ENCODE measurements around the gene HES5. TPM values are rescaled to one million over a fixed set of nuclear protein-coding genes. Genes with fewer than 3 reads are reported as not detected.

The HES5 gene
- total and polyA plus RNA-seq, 2 of the 13 experiments (the other 11 are each of a cell fraction or from before 2014, with no cell fraction given) = not detected

GRCh38 chr1:2556678-2557481 is 26.8 kb upstream of the HES5 start (continued):
- TF ChIP-seq DNMT3B (CRISPR knock-in tag; conservative IDR thresholded peaks at IDR 0.05) (no peak), ZNF17 (CRISPR knock-in tag; IDR thresholded peaks at IDR 0.05) (no peak), SP2 (CRISPR knock-in tag; IDR thresholded peaks at IDR 0.05) (no peak; the same call in 1 of the 2 replicates), KLF12 (CRISPR knock-in tag; IDR thresholded peaks at IDR 0.05; ENCODE audit: borderline replicate concordance) (no peak), STAT5B (CRISPR knock-in tag; IDR thresholded peaks at IDR 0.05) (0 out of 2 replicates have a peak, but pooled peaks have one; percentile 16), ZNF362 (CRISPR knock-in tag; IDR thresholded peaks at IDR 0.05; ENCODE audit: borderline replicate concordance) (no peak), ZNF263 (CRISPR knock-in tag; IDR thresholded peaks at IDR 0.05) (no peak), MLX (CRISPR knock-in tag; IDR thresholded peaks at IDR 0.05) (no peak), ZHX1 (CRISPR knock-in tag; IDR thresholded peaks at IDR 0.05; ENCODE audit: low read depth) (no peak), ZNF512B (CRISPR knock-in tag; IDR thresholded peaks at IDR 0.05; ENCODE audit: borderline replicate concordance) (0 out of 2 replicates have a peak, but pooled peaks have one; percentile 24), PTBP1 (IDR thresholded peaks at IDR 0.05; ENCODE audit: low read depth, low read length, poor library complexity, severe bottlenecking) (no peak), TFAP4 (IDR thresholded peaks at IDR 0.05; ENCODE audit: borderline replicate concordance, low read depth) (peak; percentile 84; the same call in 1 of the 2 replicates)

All from HepG2 (cell line).